Sigmoid colon (tissue), 7 donors: ENCODE results near the gene KRT20. TPM values are rescaled to one million over a fixed set of nuclear protein-coding genes. Genes with fewer than 3 reads are reported as not detected.

Source experiments
- DNase-seq: peaks from one replicate; pipeline ENCODE4 v3.0.0-alpha.2; 2019
- H3K27ac ChIP-seq, 4 donors: fragments of 200-600 bp; sonication (generic); one replicate each; pipeline ENCODE4 v1.5.1; 2016 to 2019; ENCODE audit warnings: mild to moderate bottlenecking in 1 of 4
- H3K27me3 ChIP-seq, 3 donors: fragments of 200-600 bp; sonication (generic); one replicate each; pipeline ENCODE4 v1.5.1; 2019; ENCODE audit warnings: mild to moderate bottlenecking in 1 of 3
- H3K36me3 ChIP-seq, 4 donors: fragments of 200-600 bp; sonication (generic); one replicate each; pipeline ENCODE4 v1.5.1; 2016 to 2019
- H3K4me1 ChIP-seq, 4 donors: fragments of 200-600 bp; sonication (generic); one replicate each; pipeline ENCODE4 v1.5.1; 2017 to 2019
- H3K4me3 ChIP-seq, 4 donors: fragments of 200-600 bp; sonication (generic); one replicate each; pipeline ENCODE4 v1.5.1; 2017 to 2019; ENCODE audit warnings: mild to moderate bottlenecking in 2 of 4, moderate library complexity in 1 of 4
- H3K9me3 ChIP-seq, 4 donors: fragments of 200-600 bp in 3 of 4; sonication (generic) in 3 of 4; one replicate each; pipeline versions ENCODE4 v1.5.1 to v1.6.1; 2013 to 2019
- EP300 ChIP-seq, 4 donors: sonication (generic); formaldehyde crosslinking; IDR thresholded peaks; one replicate each; pipeline ENCODE4 v1.6.1; 2017; ENCODE audit warnings: antibody characterized with exemption in 4 of 4
- POLR2A ChIP-seq, 2 donors: fragments of 450-650 bp; IDR thresholded peaks; one replicate each; pipeline ENCODE4 v1.6.1; 2016; ENCODE audit warnings: antibody characterized with exemption in 2 of 2, mild to moderate bottlenecking in 2 of 2, moderate library complexity in 2 of 2
- POLR2AphosphoS5 ChIP-seq, 4 donors: sonication (generic); formaldehyde crosslinking; IDR thresholded peaks; one replicate each; pipeline ENCODE4 v1.6.1; 2017; ENCODE audit warnings: antibody characterized with exemption in 4 of 4
- WGBS, 2 donors: extraction: QIAGEN DNeasy Blood & Tissue Kit; methylation state at CpG; one replicate each; pipeline ENCODE4 v1.1.7; 2013; 5-methylcytosine and 5-hydroxymethylcytosine counted together
- intact Hi-C: fragments of 100-400 bp; cut with DNase I; formaldehyde crosslinking; loops from one replicate; pipeline ENCODE4 v1.15.1; 2023
- polyA plus RNA-seq, 3 donors: library from polyadenylated mRNA; stranded (reverse); fragments of 200-250 nt; gene quantifications; one replicate each; pipeline ENCODE4 v1.2.3, GENCODE V29; 2013
- total RNA-seq, 4 donors: library from RNA; depleted of rRNA; stranded (reverse); fragments of >200 nt; gene quantifications; one replicate each; pipeline ENCODE4 v1.1.0, GENCODE V29; 2016
- TF ChIP-seq, protein P1 (sequence below), 4 experiments: fragments of 450-650 bp in 3 of 4; fragments of 200-600 bp in 1 of 4; IDR thresholded peaks; one replicate each; pipeline ENCODE4 v1.5.1; 2016 to 2019; ENCODE audit warnings: antibody characterized with exemption in 4 of 4, mild to moderate bottlenecking in 3 of 4, moderate library complexity in 2 of 4
- donor health status: healthy with polysubstance abuse.
- donor health status: Bipolar disorder and iron deficiency.
- donor health status: healthy.

Gene KRT20
- total and polyA plus RNA-seq, 7 donors: 1.4 to 2,181 (median 1,034) TPM; not detected in 2

DNA sequence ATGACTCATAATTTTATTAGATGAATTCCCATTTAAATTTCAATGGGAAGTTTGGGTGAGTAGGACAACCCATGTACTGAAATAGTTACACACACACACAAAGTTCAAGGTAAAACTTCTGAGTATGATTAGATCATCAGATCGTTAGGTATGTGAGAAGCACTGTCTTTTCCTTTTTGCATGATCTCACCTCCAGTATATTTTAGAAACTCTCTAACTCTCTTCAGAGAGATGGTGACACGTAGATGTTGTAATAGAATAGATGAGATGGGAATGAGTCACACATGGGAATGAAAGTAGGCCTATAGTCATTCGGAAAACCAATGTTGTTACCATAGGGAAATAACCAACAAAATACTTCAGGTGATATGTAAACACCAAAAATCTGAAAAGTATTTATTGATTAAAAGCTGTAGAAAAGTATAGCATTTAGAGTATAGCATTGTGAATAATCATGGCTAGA, 30.2 kb upstream of the KRT20 start:
- intact Hi-C loops: no loop called here
- 67 to 74% methylated on average over 3 of the region's 3 CpGs for WGBS, 2 donors
- no peaks in the 10 kb centered on the region for H3K36me3 ChIP-seq
- peaks cover 0 to 7% (median 7%) of the 10 kb centered on the region in 4 donors for H3K4me1 ChIP-seq
- no peak for DNase-seq
- H3K4me3 ChIP-seq: no peak overlapping the region
- no peaks in the 10 kb centered on the region for H3K27me3 ChIP-seq
- TF ChIP-seq POLR2A (IDR thresholded peaks at IDR 0.05) (no peak), POLR2AphosphoS5 (IDR thresholded peaks at IDR 0.05) (no peak), EP300 (IDR thresholded peaks at IDR 0.05) (no peak)
- TF ChIP-seq, protein P1, sequence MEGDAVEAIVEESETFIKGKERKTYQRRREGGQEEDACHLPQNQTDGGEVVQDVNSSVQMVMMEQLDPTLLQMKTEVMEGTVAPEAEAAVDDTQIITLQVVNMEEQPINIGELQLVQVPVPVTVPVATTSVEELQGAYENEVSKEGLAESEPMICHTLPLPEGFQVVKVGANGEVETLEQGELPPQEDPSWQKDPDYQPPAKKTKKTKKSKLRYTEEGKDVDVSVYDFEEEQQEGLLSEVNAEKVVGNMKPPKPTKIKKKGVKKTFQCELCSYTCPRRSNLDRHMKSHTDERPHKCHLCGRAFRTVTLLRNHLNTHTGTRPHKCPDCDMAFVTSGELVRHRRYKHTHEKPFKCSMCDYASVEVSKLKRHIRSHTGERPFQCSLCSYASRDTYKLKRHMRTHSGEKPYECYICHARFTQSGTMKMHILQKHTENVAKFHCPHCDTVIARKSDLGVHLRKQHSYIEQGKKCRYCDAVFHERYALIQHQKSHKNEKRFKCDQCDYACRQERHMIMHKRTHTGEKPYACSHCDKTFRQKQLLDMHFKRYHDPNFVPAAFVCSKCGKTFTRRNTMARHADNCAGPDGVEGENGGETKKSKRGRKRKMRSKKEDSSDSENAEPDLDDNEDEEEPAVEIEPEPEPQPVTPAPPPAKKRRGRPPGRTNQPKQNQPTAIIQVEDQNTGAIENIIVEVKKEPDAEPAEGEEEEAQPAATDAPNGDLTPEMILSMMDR (IDR thresholded peaks at IDR 0.05): no peak
- H3K27ac ChIP-seq: peak overlapping the region in 1 of 4 donors; percentile 3
- H3K9me3 ChIP-seq: no peaks in the 10 kb centered on the region

DNA sequence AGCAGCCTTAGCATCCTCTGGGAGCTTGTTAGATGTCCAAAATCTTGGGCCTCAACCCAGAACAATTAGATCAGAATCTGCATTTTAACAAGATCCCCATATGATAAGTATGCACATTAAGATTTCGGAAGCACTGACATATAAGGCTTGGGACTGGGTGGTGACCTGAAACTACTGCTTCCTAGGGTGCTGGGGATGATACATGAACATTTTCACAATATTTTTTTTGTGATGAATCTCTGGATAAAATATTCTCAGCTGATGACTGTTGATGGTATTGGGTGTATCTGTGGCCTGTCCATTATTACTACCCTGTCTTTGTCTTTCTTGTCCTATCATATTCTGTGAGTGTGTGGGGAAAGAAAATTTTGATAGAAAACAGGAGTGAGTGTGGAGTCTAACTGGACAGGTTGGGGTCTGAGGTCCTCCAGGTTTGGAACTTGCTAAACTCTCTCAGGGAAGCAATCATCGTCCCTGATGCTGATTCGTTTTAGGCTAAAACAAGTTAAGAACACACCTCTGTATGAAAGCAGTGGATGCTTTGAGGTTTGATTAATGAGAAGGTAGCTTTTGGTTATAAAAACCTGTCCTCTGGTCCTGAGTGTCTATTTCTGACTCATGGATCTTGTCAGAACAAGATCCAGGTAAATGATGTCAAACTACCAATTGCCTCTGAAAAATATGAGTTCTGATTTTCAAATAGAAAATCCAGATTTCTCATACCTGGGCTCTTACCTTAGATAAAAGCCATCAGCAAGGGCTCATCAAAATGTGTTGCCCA, 29.2 kb upstream of the KRT20 start:
- H3K27ac ChIP-seq: no peak overlapping the region
- no peak for DNase-seq
- TF ChIP-seq EP300 (IDR thresholded peaks at IDR 0.05) (no peak), POLR2A (IDR thresholded peaks at IDR 0.05) (no peak), POLR2AphosphoS5 (IDR thresholded peaks at IDR 0.05) (no peak)
- TF ChIP-seq, protein P1 (IDR thresholded peaks at IDR 0.05): no peak
- intact Hi-C loops: no loop called here
- H3K9me3 ChIP-seq: no peaks in the 10 kb centered on the region
- no peaks in the 10 kb centered on the region for H3K36me3 ChIP-seq
- 76 to 79% methylated on average over 3 of the region's 3 CpGs for WGBS, 2 donors
- no peaks in the 10 kb centered on the region for H3K27me3 ChIP-seq
- H3K4me1 ChIP-seq: peaks cover 0 to 16% (median 15%) of the 10 kb centered on the region in 4 donors
- no peak overlapping the region for H3K4me3 ChIP-seq

GRCh38 chr17:40912486-40913210, 27.6 kb upstream of the KRT20 start:
- no peaks in the 10 kb centered on the region for H3K9me3 ChIP-seq
- WGBS, 2 donors: 89 to 94% methylated on average over 13 of the region's 13 CpGs
- DNase-seq: no peak
- no peaks in the 10 kb centered on the region for H3K36me3 ChIP-seq
- TF ChIP-seq POLR2AphosphoS5 (IDR thresholded peaks at IDR 0.05) (no peak), POLR2A (IDR thresholded peaks at IDR 0.05) (no peak), EP300 (IDR thresholded peaks at IDR 0.05) (no peak)
- TF ChIP-seq, protein P1 (IDR thresholded peaks at IDR 0.05): no peak
- intact Hi-C loops: no loop called here
- H3K4me3 ChIP-seq: no peak overlapping the region
- no peak overlapping the region for H3K27ac ChIP-seq
- no peaks in the 10 kb centered on the region for H3K27me3 ChIP-seq
- H3K4me1 ChIP-seq: peaks cover 0 to 17% (median 15%) of the 10 kb centered on the region in 4 donors

DNA sequence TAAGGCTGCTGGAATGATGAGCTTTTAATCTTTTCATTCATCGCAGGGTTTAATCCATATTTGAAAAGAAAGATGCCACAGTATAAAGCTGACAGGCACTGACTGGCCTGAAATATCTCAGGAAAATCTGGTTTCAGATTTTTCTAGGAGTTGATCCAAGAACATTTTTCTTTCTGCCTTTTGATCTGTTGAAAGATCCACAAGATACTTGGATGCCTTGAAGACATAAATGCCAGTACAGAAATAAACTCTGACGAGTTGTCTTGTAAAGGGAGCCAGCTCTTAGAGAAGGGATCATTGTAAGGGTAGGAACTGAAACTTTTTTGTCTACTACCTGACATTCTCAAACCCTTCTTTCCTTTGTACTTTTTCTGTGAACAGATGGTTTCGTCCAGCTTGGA, 25.4 kb upstream of the KRT20 start:
- 70 to 74% methylated on average over 3 of the region's 3 CpGs for WGBS, 2 donors
- DNase-seq: no peak
- no peak overlapping the region for H3K4me3 ChIP-seq
- H3K36me3 ChIP-seq: no peaks in the 10 kb centered on the region
- H3K4me1 ChIP-seq: peaks cover 0 to 17% (median 15%) of the 10 kb centered on the region in 4 donors
- no peaks in the 10 kb centered on the region for H3K9me3 ChIP-seq
- intact Hi-C loops: no loop called here
- H3K27me3 ChIP-seq: peaks cover 0 to 4% (median 0%) of the 10 kb centered on the region in 3 donors
- TF ChIP-seq, protein P1 (IDR thresholded peaks at IDR 0.05): no peak
- TF ChIP-seq POLR2A (IDR thresholded peaks at IDR 0.05) (no peak), EP300 (IDR thresholded peaks at IDR 0.05) (no peak), POLR2AphosphoS5 (IDR thresholded peaks at IDR 0.05) (no peak)
- peak overlapping the region in 3 of 4 donors; percentile 25 to 72 (median 47) for H3K27ac ChIP-seq
